ENCODE measurements around the gene MRPL33. TPM values are rescaled to one million over a fixed set of nuclear protein-coding genes. Genes with fewer than 3 reads are reported as not detected.

The MRPL33 gene
- total RNA-seq, 1 donor = 105 TPM

- TF ChIP-seq, protein P1, sequence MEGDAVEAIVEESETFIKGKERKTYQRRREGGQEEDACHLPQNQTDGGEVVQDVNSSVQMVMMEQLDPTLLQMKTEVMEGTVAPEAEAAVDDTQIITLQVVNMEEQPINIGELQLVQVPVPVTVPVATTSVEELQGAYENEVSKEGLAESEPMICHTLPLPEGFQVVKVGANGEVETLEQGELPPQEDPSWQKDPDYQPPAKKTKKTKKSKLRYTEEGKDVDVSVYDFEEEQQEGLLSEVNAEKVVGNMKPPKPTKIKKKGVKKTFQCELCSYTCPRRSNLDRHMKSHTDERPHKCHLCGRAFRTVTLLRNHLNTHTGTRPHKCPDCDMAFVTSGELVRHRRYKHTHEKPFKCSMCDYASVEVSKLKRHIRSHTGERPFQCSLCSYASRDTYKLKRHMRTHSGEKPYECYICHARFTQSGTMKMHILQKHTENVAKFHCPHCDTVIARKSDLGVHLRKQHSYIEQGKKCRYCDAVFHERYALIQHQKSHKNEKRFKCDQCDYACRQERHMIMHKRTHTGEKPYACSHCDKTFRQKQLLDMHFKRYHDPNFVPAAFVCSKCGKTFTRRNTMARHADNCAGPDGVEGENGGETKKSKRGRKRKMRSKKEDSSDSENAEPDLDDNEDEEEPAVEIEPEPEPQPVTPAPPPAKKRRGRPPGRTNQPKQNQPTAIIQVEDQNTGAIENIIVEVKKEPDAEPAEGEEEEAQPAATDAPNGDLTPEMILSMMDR (IDR thresholded peaks at IDR 0.05; ENCODE audit: extremely low read depth, low read depth, low read length) = no peak
- H2AFZ ChIP-seq (ENCODE audit: low read length) = no peak overlapping the region
- no peaks in the 10 kb centered on the region for H4K20me1 ChIP-seq (ENCODE audit: insufficient read depth, low read length)
- no peaks in the 10 kb centered on the region for H3K79me2 ChIP-seq (ENCODE audit: insufficient read depth, low read length)
- peaks cover 2% of the 10 kb centered on the region for H3K9me3 ChIP-seq (ENCODE audit: low read depth, low read length)
- H3K4me2 ChIP-seq (ENCODE audit: insufficient read depth, low read length) = no peak overlapping the region
- H3K27me3 ChIP-seq (ENCODE audit: insufficient read depth, low read length) = no peaks in the 10 kb centered on the region
- no peak overlapping the region for H3K4me3 ChIP-seq (ENCODE audit: insufficient read depth, low read length)
- no peak overlapping the region for H3K27ac ChIP-seq (ENCODE audit: low read depth, low read length)
- H3K36me3 ChIP-seq (ENCODE audit: insufficient read depth, low read length) = no peaks in the 10 kb centered on the region
- peaks cover 22% of the 10 kb centered on the region for H3K4me1 ChIP-seq (ENCODE audit: insufficient read depth, low read length)
- no peak for DNase-seq (ENCODE audit: insufficient read length, low spot score, missing footprints)
Measured at GRCh38 chr2:27828305-27828704, 56.8 kb downstream of the MRPL33 start.

Other genes with a start within 250 kb of the MRPL33 start
- gene ZNF512, start 188.7 kb upstream of the MRPL33 start, total RNA-seq = 21.4 and 21.8 TPM in 2 replicates
- gene CCDC121, start 142.7 kb upstream of the MRPL33 start, total RNA-seq = 1.1 and 1.2 TPM in 2 replicates
- 27.5 and 33.0 TPM in 2 replicates for gene GPN1, start 142.7 kb upstream of the MRPL33 start, total RNA-seq
- gene SUPT7L, start 108.1 kb upstream of the MRPL33 start, total RNA-seq = 44.2 and 50.3 TPM in 2 replicates
- 24.8 and 27.9 TPM in 2 replicates for gene SLC4A1AP, start 107.8 kb upstream of the MRPL33 start, total RNA-seq
- gene RBKS, start 118.7 kb downstream of the MRPL33 start, total RNA-seq = 1.1 and 2.1 TPM in 2 replicates
- gene BABAM2, start 119.0 kb downstream of the MRPL33 start, total RNA-seq = 42.0 and 45.4 TPM in 2 replicates